Neural crest cell (in vitro differentiated cells): ENCODE results near the gene UTRN. TPM values are rescaled to one million over a fixed set of nuclear protein-coding genes. Genes with fewer than 3 reads are reported as not detected.

ENCODE experiments used
- DNase-seq: peaks from one replicate; pipeline ENCODE4 v3.0.0; 2021; ENCODE audit warnings: low read depth, mixed read lengths, low spot score
- H3K27ac Mint-ChIP-seq: one replicate; pipeline ENCODE4 v1.8.0; 2021; ENCODE audit warnings: mild to moderate bottlenecking, mixed read lengths; ENCODE audit not compliant: unreplicated experiment
- H3K27me3 Mint-ChIP-seq: 2 replicates; pipeline ENCODE4 v1.8.0; 2021; ENCODE audit warnings: low read depth, mild to moderate bottlenecking, mixed read lengths
- H3K36me3 Mint-ChIP-seq: 2 replicates; pipeline ENCODE4 v1.8.0; 2021; ENCODE audit warnings: low read depth, mild to moderate bottlenecking, mixed read lengths
- H3K4me1 Mint-ChIP-seq: 2 replicates; pipeline ENCODE4 v1.8.0; 2021; ENCODE audit warnings: mixed read lengths
- H3K4me3 Mint-ChIP-seq: one replicate; pipeline ENCODE4 v1.8.0; 2021; ENCODE audit warnings: mild to moderate bottlenecking, mixed read lengths
- H3K9me3 Mint-ChIP-seq: 2 replicates; pipeline ENCODE4 v1.8.0; 2021; ENCODE audit warnings: mixed read lengths
- CTCF ChIP-seq: fragments of 200-600 bp; sonication (generic); conservative IDR thresholded peaks from 2 replicates; pipeline ENCODE4 v1.5.0; 2021; ENCODE audit warnings: antibody characterized with exemption, mild to moderate bottlenecking
- total RNA-seq: library from RNA; stranded (reverse); gene quantifications from 2 replicates; pipeline ENCODE4 v1.2.1, GENCODE V29; 2021

UTRN gene
- total RNA-seq, 1 donor from 2014 or later: 74.0 TPM

- Mint-ChIP-seq H3K27me3 (no peaks in the 10 kb centered on the region), H3K9me3 (no peaks in the 10 kb centered on the region), H3K36me3 (no peaks in the 10 kb centered on the region), H3K4me1 (peaks cover 27% of the 10 kb centered on the region), H3K4me3 (peak overlapping the region; percentile 99), H3K27ac (no peak overlapping the region)
- DNase-seq: no peak
- TF ChIP-seq CTCF: no peak
Observed at GRCh38 chr6:144284478-144284782, 705 bp upstream of the UTRN start.

- DNase-seq: no peak
- Mint-ChIP-seq H3K27ac (peak overlapping the region; percentile 97), H3K4me3 (peak overlapping the region; percentile 99), H3K9me3 (no peaks in the 10 kb centered on the region), H3K36me3 (no peaks in the 10 kb centered on the region), H3K27me3 (no peaks in the 10 kb centered on the region), H3K4me1 (peaks cover 27% of the 10 kb centered on the region)
- TF ChIP-seq CTCF: no peak
Observed at GRCh38 chr6:144285548-144285797, 338 bp downstream of the UTRN start.

GRCh38 chr6:144285798-144286502 lies 815 bp downstream of the UTRN start:
- TF ChIP-seq CTCF: no peak
- Mint-ChIP-seq H3K27ac (peak overlapping the region; percentile 97), H3K4me3 (peak overlapping the region; percentile 99), H3K9me3 (no peaks in the 10 kb centered on the region), H3K27me3 (no peaks in the 10 kb centered on the region), H3K36me3 (no peaks in the 10 kb centered on the region), H3K4me1 (peaks cover 25% of the 10 kb centered on the region)
- peak; percentile 52 for DNase-seq

GRCh38 chr6:144286503-144287393 lies 1.6 kb downstream of the UTRN start:
- Mint-ChIP-seq H3K4me3 (peak overlapping the region; percentile 99), H3K4me1 (peaks cover 23% of the 10 kb centered on the region), H3K9me3 (no peaks in the 10 kb centered on the region), H3K27me3 (no peaks in the 10 kb centered on the region), H3K36me3 (no peaks in the 10 kb centered on the region), H3K27ac (peak overlapping the region; percentile 81)
- TF ChIP-seq CTCF: no peak
- DNase-seq: peak; percentile 48

- H3K4me3 Mint-ChIP-seq: peak overlapping the region; percentile 58
- no peak for TF ChIP-seq CTCF
- peaks cover 17% of the 10 kb centered on the region for H3K4me1 Mint-ChIP-seq
- H3K27me3 Mint-ChIP-seq: no peaks in the 10 kb centered on the region
- H3K9me3 Mint-ChIP-seq: no peaks in the 10 kb centered on the region
- no peak for DNase-seq
- H3K27ac Mint-ChIP-seq: no peak overlapping the region
- H3K36me3 Mint-ChIP-seq: no peaks in the 10 kb centered on the region
Observed at GRCh38 chr6:144289006-144289405, 3.9 kb downstream of the UTRN start.
